Sigmoid colon (tissue), 7 donors: ENCODE measurements around the gene LRRC28. TPM values are rescaled to one million over a fixed set of nuclear protein-coding genes. Genes with fewer than 3 reads are reported as not detected.
A peak's percentile ranks its signal among the peaks of the same experiment; 100 is the strongest.

Experiments used
- DNase-seq: peaks from one replicate; pipeline ENCODE4 v3.0.0-alpha.2; 2019
- H3K27ac ChIP-seq, 4 donors: fragments of 200-600 bp; sonication (generic); one replicate each; pipeline ENCODE4 v1.5.1; 2016 to 2019; ENCODE audit warnings: mild to moderate bottlenecking in 1 of 4
- H3K27me3 ChIP-seq, 3 donors: fragments of 200-600 bp; sonication (generic); one replicate each; pipeline ENCODE4 v1.5.1; 2019; ENCODE audit warnings: mild to moderate bottlenecking in 1 of 3
- H3K36me3 ChIP-seq, 4 donors: fragments of 200-600 bp; sonication (generic); one replicate each; pipeline ENCODE4 v1.5.1; 2016 to 2019
- H3K4me1 ChIP-seq, 4 donors: fragments of 200-600 bp; sonication (generic); one replicate each; pipeline ENCODE4 v1.5.1; 2017 to 2019
- H3K4me3 ChIP-seq, 4 donors: fragments of 200-600 bp; sonication (generic); one replicate each; pipeline ENCODE4 v1.5.1; 2017 to 2019; ENCODE audit warnings: mild to moderate bottlenecking in 2 of 4, moderate library complexity in 1 of 4
- H3K9me3 ChIP-seq, 4 donors: fragments of 200-600 bp in 3 of 4; sonication (generic) in 3 of 4; one replicate each; pipeline versions ENCODE4 v1.5.1 to v1.6.1; 2013 to 2019
- EP300 ChIP-seq, 4 donors: sonication (generic); formaldehyde crosslinking; IDR thresholded peaks; one replicate each; pipeline ENCODE4 v1.6.1; 2017; ENCODE audit warnings: antibody characterized with exemption in 4 of 4
- POLR2A ChIP-seq, 2 donors: fragments of 450-650 bp; IDR thresholded peaks; one replicate each; pipeline ENCODE4 v1.6.1; 2016; ENCODE audit warnings: antibody characterized with exemption in 2 of 2, mild to moderate bottlenecking in 2 of 2, moderate library complexity in 2 of 2
- POLR2AphosphoS5 ChIP-seq, 4 donors: sonication (generic); formaldehyde crosslinking; IDR thresholded peaks; one replicate each; pipeline ENCODE4 v1.6.1; 2017; ENCODE audit warnings: antibody characterized with exemption in 4 of 4
- WGBS, 2 donors: extraction: QIAGEN DNeasy Blood & Tissue Kit; methylation state at CpG; one replicate each; pipeline ENCODE4 v1.1.7; 2013; 5-methylcytosine and 5-hydroxymethylcytosine counted together
- intact Hi-C: fragments of 100-400 bp; cut with DNase I; formaldehyde crosslinking; loops from one replicate; pipeline ENCODE4 v1.15.1; 2023
- polyA plus RNA-seq, 3 donors: library from polyadenylated mRNA; stranded (reverse); fragments of 200-250 nt; gene quantifications; one replicate each; pipeline ENCODE4 v1.2.3, GENCODE V29; 2013
- total RNA-seq, 4 donors: library from RNA; depleted of rRNA; stranded (reverse); fragments of >200 nt; gene quantifications; one replicate each; pipeline ENCODE4 v1.1.0, GENCODE V29; 2016
- TF ChIP-seq, protein P1 (sequence below), 4 experiments: fragments of 450-650 bp in 3 of 4; fragments of 200-600 bp in 1 of 4; IDR thresholded peaks; one replicate each; pipeline ENCODE4 v1.5.1; 2016 to 2019; ENCODE audit warnings: antibody characterized with exemption in 4 of 4, mild to moderate bottlenecking in 3 of 4, moderate library complexity in 2 of 4
- donor health status: healthy with polysubstance abuse.
- donor health status: Bipolar disorder and iron deficiency.
- donor health status: healthy.

LRRC28 gene
- total and polyA plus RNA-seq, 7 donors: 13.6 to 52.3 (median 24.4) TPM

DNA sequence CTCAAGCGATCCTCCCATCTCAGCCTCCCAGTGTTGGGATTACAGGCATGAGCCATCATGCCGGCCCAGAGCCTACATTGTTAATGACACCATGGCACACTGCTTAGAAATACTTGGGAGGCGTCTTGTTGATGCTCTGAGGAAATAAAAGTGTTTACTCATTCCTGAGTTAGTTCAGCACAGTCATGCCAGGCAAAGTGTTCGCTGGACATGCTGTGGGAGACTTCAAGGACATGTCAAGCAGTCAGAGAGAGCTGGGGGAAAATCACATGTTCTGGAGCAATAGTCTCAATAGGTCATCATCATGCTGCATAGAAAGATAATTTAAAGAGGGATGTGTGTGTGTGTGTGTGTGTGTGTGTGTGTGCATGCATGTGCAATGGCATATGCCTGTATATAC, 39.4 kb upstream of the LRRC28 start:
- TF ChIP-seq POLR2AphosphoS5 (IDR thresholded peaks at IDR 0.05): peak in 1 of 4 donors; percentile 20
- TF ChIP-seq, protein P1, sequence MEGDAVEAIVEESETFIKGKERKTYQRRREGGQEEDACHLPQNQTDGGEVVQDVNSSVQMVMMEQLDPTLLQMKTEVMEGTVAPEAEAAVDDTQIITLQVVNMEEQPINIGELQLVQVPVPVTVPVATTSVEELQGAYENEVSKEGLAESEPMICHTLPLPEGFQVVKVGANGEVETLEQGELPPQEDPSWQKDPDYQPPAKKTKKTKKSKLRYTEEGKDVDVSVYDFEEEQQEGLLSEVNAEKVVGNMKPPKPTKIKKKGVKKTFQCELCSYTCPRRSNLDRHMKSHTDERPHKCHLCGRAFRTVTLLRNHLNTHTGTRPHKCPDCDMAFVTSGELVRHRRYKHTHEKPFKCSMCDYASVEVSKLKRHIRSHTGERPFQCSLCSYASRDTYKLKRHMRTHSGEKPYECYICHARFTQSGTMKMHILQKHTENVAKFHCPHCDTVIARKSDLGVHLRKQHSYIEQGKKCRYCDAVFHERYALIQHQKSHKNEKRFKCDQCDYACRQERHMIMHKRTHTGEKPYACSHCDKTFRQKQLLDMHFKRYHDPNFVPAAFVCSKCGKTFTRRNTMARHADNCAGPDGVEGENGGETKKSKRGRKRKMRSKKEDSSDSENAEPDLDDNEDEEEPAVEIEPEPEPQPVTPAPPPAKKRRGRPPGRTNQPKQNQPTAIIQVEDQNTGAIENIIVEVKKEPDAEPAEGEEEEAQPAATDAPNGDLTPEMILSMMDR (IDR thresholded peaks at IDR 0.05): no peak
- 72 to 88% methylated on average over 4 of the region's 4 CpGs for WGBS, 2 donors
- H3K4me3 ChIP-seq: no peak overlapping the region
- intact Hi-C loops: loop anchor here (1.0 to 10.0 kb wide), 4 partner anchors 38 to 267 kb away; no protein-coding TSS in a partner anchor
- peak overlapping the region; percentile 82 to 90 (median 82) for H3K27ac ChIP-seq
- H3K4me1 ChIP-seq: peaks cover 0 to 59% (median 45%) of the 10 kb centered on the region in 4 donors
- no peaks in the 10 kb centered on the region for H3K27me3 ChIP-seq
- H3K9me3 ChIP-seq: no peaks in the 10 kb centered on the region
- no peak for DNase-seq
- H3K36me3 ChIP-seq: peaks cover 0 to 17% (median 3%) of the 10 kb centered on the region in 4 donors

DNA sequence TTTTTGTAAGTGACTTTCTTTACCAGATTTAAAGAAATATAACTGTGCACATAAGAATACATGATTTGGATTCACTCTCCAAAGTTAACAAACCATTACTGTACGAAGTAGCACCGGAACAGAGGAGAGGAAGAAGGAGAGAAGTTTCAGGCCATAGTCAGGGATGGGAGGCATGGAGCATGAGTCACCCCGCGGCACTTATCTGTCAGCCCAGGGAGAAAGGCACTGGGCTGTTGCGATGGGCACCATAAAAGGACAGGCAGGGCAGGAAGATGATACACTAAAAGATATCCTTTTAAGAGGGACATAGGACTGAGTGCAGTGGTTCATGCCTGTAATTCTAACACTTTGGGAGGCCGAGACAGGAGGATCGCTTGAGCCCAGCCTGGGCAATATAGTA, 38.9 kb upstream of the LRRC28 start:
- Histone ChIP-seq H3K27ac (peak overlapping the region; percentile 82 to 90 (median 82)), H3K9me3 (no peaks in the 10 kb centered on the region), H3K36me3 (peaks cover 0 to 22% (median 3%) of the 10 kb centered on the region in 4 donors), H3K27me3 (no peaks in the 10 kb centered on the region), H3K4me1 (peaks cover 0 to 59% (median 45%) of the 10 kb centered on the region in 4 donors), H3K4me3 (no peak overlapping the region)
- 84 to 92% methylated on average over 7 of the region's 7 CpGs for WGBS, 2 donors
- intact Hi-C loops: loop anchor here (1.0 to 10.0 kb wide), 3 partner anchors 90 to 268 kb away; no protein-coding TSS in a partner anchor
- TF ChIP-seq EP300 (IDR thresholded peaks at IDR 0.05): peak in 1 of 4 donors; percentile 70
- TF ChIP-seq POLR2A (IDR thresholded peaks at IDR 0.05): no peak
- TF ChIP-seq POLR2AphosphoS5 (IDR thresholded peaks at IDR 0.05): peak; percentile 28 to 71 (median 50)
- DNase-seq: peak; percentile 91

DNA sequence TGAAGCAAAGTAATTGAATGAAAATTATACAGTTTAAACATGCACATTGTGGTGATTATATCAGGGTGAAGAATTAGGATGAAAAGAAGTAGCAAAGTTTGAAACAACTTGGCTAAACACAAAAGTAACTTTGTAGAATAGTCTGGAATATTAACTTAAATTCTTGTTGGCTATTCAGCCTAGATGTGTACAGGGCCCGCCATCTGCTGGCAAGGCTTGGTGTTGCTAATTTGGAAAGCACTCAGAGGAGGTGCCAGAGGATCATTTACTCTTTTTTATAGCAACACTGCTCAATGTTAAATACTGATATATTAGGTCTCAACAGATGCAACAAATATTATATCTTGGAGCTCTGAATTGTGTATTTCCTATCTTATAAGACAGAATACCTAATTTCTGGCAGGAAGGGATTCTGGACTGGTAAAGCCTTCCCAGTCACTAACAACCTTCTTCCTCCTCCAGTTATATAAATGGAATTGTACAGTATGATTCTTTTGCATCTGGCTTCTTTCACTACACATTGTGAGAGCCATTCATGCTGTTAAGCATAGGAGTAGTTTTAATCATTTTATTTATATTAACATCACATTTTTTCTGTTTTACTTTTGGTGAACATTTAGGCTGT, 38.0 kb upstream of the LRRC28 start:
- Histone ChIP-seq H3K4me3 (no peak overlapping the region), H3K27me3 (no peaks in the 10 kb centered on the region), H3K9me3 (no peaks in the 10 kb centered on the region), H3K27ac (peak overlapping the region; percentile 82 to 90 (median 82)), H3K4me1 (peaks cover 0 to 57% (median 45%) of the 10 kb centered on the region in 4 donors), H3K36me3 (peaks cover 0 to 31% (median 11%) of the 10 kb centered on the region in 4 donors)
- 6 to 8% methylated on average over 1 of the region's 1 CpG for WGBS, 2 donors
- peak; percentile 94 for DNase-seq
- intact Hi-C loops: loop anchor here (1.0 to 10.0 kb wide), 3 partner anchors 43 to 268 kb away; no protein-coding TSS in a partner anchor
- TF ChIP-seq POLR2AphosphoS5 (IDR thresholded peaks at IDR 0.05) (peak in 3 of 4 donors; percentile 46 to 62 (median 51)), EP300 (IDR thresholded peaks at IDR 0.05) (peak in 1 of 4 donors; percentile 39), POLR2A (IDR thresholded peaks at IDR 0.05) (no peak)
- TF ChIP-seq, protein P1 (IDR thresholded peaks at IDR 0.05): peak; percentile 83 to 93 (median 88)

DNA sequence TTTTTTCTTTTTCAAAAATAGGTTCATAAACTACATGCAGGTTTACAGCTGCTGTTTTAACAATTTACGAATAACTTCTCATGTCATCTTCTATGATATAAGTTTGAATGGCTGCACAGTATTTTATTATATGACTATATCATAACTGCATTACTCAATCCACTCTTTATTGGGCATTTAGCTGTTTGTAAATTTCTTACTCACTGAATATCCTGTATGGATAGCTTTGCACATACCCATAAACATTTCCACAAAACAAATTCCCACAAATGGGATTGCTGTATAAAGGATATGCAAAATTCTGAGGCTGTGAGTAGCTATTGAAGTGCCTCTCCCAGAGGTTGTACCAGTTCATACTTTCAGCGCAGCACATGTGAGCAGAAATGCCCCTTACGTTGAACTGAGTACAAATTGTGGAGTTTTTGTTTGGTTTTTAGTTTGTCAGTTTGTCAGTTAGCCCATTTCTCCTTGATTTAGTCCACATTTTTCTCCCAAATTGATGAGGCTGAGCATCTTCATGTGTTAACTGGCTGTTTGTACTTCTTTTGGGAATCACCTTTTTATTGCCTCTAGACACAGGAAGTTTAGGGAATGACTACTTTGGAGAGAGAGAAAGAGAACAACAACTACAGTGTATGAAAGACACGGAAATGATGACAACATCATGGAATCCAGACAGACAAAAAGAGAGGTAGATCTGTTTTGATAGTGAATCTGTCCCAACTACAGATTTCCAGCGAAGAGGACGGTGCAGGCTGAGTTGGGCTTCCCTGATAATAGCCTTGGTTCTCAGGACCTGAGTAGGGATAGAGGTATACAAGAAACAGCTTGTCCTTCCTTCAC, 26.7 kb upstream of the LRRC28 start:
- H3K36me3 ChIP-seq: peaks cover 5 to 82% (median 16%) of the 10 kb centered on the region in 4 donors
- intact Hi-C loops: no loop called here
- WGBS, 2 donors: 85 to 93% methylated on average over 6 of the region's 6 CpGs

More for the DNA sequence above, 26.7 kb upstream of the LRRC28 start:
- H3K27ac ChIP-seq: no peak overlapping the region
- no peak for TF ChIP-seq EP300 (IDR thresholded peaks at IDR 0.05)
- no peak for TF ChIP-seq POLR2AphosphoS5 (IDR thresholded peaks at IDR 0.05)
- TF ChIP-seq, protein P1 (IDR thresholded peaks at IDR 0.05): no peak
- no peak for TF ChIP-seq POLR2A (IDR thresholded peaks at IDR 0.05)
- H3K9me3 ChIP-seq: no peaks in the 10 kb centered on the region
- H3K4me1 ChIP-seq: no peaks in the 10 kb centered on the region
- H3K4me3 ChIP-seq: no peak overlapping the region
- H3K27me3 ChIP-seq: no peaks in the 10 kb centered on the region
- DNase-seq: no peak
